ENCODE data around the gene HES4.
"Not testable (repeated sequence)": the region's sequence is repeated elsewhere in the genome, so short reads cannot be mapped to it uniquely, and the experiment has no call there.

The HES4 gene

DNA sequence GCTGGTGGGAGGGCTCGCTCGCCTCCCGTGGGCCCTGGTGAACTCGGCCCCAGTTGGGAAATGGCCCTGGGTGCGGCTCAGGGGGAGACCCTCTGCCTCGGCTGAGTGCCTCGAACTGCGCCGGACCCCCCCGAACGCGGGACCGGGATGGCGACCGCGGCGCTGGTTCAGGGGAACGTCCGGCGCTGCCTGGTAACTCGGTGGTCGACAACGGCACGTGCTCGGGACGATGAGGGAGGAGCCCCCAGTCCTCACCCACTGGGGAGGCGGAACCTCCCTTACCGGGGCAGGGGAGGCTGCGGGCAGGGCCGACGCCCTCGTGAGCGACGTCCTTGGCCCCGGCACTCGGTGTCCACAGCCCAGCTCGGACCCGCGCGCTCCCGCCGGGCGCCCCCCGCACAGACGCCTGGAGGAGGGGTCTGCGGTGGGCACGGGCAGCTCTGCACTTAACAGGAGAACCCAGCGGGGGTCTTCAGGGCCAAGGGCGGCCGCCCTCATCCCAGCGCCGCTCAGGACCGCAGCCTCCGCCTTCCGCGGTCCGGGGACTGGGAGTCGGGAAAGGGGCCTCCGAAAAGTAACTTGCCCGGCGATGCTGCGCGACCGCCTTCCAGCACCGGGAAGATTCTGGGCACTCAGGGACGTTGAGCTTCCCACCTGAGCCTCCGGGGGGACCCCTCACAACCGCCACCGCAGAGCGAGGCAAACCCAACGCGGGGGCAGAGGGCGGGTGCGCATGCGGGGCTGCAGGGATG lies 1.7 kb downstream of the HES4 start:
- no peak for DNase-seq

DNA sequence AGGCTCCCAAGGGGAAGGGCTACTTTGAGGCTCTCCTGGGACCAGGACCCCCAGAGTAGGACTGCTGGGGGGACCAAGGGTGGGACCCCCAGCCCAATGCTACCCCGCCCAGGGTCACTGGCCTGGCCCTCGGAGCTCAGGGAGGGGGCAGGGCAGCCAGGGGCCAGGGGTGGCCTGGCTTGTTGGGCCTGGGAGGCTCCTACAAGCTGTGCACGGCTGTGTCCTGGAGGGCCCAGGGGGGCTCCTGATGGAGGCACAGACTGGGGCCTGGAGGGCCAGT lies 2.2 kb downstream of the HES4 start:
- no peak for DNase-seq

DNA sequence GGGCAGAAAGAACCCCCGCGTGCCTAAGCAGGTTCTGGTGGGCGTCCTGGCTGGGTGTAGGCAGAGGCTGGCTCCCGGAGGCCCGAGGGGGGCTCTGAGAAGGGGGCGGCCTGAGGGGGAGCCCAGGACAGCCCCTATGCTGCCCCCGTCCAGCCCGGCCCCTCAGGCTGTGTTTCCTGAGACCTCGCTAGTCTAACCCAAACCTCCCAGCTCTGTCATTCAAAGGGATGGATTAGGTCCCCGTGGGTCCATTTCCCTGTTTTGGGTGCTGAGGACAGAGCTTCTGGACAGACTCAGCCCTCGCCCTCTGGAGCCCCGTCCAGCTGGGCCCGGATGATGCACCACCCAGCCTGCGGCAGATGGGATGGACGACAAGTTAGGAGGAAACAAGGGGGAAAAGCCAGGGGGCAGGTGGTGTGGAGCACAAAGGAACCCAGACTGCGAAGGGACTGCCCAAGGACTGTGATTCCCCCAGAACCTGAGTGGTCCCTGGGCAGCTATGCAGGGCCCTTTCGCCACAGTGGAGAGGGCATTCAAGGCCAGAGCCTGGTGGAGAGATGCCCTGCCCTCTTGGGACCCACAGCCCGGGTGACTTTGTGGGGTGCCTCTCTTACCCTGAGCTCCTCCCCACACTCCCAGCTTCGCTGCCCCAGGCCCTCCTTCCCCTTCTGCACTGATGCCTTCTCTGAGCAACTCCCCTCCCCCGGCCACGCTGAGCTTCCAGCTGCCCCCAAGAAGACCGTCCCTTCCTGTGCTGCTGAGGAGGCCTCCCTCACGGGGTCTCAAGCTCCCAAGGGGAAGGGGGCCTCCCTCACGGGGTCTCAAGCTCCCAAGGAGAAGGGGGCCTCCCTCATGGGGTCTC lies 2.8 kb downstream of the HES4 start:
- no peak for DNase-seq

DNA sequence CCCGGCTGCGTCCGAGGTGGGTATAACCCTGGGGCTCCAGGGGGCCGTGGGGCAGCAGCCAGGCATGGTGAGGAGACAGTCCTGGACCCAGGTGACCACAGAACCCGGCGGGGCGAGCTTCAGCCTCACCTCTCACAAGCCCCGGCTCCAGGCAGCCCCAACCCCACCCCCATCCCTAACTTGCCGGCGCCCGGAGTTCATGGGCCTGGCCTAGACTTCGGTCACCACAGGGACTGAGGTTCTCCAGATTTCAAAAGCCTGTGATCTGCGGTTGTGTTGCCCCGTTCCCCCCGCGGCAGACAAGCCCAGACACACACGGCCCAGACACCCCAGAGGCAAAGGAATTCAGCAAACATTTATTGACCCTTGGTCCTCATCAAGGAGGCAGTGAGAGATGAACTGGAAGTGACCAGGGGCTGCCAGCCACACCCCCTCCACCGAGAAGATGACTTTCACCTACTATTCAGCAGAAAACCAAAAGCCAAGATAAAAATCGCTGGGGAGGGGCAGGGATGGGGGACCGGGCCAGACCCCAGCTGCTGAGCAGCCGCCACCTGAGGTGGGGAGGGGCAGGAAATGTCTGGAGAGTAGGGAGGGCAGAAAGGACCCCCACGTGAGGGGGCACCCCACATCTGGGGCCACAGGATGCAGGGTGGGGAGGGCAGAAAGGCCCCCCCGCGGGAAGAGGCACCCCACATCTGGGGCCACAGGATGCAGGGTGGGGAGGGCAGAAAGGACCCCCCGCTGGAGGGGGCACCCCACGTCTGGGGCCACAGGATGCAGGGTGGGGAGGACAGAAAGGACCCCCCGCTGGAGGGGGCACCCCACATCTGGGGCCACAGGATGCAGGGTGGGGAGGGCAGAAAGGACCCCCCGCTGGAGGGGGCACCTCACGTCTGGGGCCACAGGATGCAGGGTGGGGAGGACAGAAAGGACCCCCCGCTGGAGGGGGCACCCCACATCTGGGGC lies 3.9 kb downstream of the HES4 start:
- no peak for DNase-seq

DNA sequence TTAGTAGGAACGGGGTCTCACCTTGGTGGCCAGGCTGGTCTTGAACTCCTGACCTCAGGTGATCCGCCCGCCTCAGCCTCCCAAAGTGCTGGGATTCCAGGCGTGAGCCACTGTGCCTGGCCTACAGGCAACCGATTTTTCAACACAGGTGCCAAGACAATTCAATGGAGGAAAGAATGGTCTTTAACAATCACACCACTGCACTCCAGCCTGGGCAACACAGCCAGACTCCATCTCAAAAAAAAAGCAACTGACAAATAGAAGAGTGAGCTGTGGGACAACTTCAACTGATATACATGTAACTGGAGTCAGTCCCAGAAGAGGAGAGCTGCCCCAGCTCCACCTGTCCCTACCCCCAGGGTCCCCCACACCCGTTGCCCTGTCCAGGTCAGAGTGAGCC lies 5.4 kb downstream of the HES4 start:
- DNase-seq: not testable (repeated sequence)

DNA sequence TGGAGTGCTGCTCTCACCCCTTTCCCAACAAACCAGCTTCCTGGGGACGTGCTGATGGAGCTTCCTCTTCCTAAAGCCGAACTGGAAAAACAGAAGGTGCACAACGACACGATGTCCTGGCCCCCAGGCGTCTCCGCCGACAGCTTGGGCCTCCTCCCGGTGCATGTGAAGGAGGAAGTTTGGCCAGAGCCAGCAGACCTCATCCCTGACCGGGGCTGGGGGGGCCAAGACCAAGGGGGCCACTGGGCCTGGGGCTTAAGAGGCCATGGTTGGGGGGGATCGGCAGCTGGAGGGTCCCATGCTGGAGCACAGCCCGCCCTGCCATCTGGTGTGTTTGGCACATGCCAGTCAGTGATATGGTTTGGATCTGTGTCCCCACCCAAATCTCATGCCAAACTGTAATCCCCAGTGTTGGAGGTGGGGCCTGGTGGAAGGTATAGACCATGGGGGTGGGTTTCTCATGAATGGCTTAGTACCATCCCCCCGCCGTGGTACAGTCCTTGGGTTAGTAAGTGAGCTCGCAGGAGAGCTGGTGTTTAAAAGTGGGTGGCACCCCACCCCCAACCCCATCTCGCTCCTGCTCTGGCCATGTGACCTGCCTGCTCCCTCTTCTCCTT lies 6.4 kb downstream of the HES4 start:
- no peak for DNase-seq

DNA sequence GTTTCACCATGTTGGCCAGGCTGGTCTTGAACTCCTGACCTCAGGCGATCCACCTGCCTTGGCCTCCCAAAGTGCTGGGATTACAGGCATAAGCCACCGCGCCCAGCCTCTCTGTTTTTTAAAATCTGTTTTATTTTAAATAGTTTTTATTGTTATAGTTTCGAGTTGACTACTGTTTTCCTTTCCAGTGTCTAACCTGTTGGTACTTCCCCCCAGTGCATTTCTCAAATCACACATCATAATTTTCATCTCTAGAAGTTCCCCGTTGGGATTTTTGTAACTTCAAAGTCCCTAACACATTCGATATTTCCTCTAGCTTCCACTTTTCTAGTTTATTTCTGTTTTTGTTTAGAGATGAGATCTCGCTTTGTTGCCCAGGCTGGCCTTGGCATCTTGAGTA lies 7.5 kb downstream of the HES4 start:
- DNase-seq: no peak

DNA sequence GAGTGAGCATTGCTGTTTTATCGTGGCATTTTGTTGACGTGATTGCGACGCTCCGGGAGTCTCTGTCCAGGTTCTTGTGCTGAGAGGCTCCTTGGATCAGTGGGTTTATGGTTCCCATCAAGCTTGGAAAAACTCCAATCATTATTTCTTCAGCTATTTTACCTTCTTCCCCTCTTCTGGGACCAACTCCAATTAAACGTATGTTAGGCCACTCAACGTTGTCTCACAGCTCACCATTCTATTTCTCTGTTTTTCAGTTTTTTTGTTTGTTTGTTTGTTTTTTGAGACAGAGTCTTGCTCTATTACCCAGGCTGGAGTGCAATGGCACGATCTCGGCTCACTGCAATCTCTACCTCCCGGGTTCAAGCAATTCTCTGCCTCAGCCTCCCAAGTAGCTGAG lies 8.0 kb downstream of the HES4 start:
- no peak for DNase-seq

DNA sequence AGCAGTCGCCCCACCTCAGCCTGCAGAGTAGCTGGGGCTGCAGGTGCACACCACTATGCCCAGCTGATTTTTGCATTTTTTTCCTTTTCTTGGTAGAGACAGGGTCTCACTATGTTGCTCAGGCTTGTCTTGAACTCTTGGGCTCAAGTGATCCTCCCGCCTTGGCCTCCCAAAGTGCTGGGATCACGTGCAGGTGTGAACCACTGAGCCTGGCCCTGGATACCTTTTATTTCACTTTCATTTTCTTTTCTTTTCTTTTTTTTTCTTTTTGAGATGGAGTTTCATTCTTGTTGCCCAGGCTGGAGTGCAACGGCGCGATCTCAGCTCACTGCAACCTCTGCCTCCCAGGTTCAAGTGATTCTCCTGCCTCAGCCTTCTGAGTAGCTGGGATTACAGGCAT lies 8.6 kb downstream of the HES4 start:
- not testable (repeated sequence) for DNase-seq

DNA sequence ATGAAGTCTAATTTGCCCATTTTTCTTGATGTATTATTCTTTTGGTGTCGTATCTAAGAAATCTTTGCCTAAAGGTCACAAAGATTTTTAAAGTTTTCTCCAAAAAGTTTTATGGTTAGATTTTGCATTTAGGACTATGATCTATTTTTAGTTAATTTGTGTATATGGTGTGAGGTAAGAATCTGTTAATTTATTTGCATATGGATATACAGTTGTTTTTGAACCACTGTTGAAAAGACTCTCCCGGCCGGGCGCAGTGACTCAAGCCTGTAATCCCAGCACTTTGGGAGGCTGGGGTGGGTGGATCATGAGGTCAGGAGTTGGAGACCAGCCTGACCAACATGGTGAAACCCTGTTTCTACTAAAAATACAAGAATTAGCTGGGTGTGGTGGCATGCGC lies 11.8 kb downstream of the HES4 start:
- DNase-seq: not testable (repeated sequence)

DNA sequence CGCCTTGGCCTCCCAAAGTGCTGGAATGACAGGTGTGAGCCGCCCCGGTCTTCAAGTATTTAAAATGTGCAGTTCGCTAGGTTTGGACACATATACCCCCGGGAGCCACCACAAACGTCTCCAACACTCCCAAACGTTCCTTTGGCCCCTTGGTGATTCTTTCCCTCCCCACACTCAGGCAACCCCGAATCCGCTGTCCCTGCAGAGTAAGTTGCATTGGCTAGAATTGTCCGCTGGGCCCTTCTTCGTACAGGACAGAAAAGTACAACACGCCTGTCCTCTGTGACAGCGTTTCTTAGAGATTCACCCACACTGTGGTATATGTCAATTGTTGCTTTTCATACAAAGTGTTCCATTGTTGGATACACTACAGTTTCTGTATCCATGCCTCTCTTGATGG lies 14.8 kb downstream of the HES4 start:
- DNase-seq: no peak

DNA sequence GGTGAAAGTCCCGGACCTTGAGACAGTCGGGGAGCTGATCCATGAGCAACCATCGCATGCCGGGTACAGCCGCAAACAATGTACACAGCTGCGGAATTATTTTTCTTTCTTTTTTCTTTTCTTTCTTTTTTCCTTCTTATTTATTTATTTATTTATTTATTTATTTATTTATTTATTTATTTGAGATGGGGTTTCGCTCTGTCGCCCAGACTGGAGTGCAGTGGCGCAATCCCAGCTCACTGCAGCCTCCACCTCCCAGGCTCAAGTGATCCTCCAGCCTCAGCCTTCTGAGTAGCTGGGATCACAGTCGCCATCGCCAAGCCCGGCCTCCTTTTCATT lies 15.5 kb downstream of the HES4 start:
- no peak for DNase-seq

DNA sequence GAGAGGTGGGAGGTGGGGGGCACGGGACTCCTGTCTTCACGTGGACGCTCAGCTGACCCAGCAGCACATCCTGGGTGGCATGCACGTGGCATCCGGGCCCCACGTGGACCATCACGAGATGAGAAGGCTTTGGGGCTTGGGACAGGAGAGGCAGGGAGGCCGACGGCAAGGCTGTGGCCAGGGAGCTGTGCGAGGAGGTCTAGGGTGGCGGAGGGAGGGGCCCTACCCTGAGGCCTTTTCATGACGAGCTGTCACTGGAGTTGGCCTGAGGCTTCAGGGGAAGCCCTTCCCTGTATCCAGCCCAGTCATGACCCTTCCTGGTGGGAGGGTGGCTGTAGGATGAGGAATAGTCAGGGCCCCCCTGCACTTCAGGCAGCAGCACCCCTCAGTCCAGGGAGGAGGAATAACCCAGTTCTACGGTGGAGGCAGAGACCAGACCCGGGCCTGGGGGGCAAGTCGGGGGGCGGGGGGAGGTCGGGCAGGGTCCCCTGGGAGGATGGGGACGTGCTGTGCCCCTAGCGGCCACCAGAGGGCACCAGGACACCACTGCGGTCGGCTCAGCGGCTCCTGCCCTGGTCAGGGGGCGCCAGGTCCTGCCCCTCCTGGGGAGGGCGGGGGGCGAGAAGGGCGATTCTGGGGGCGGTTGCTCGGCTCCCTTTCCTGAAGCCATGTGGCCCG lies 16.0 kb downstream of the HES4 start:
- peak; percentile 56 to 57 for DNase-seq

DNA sequence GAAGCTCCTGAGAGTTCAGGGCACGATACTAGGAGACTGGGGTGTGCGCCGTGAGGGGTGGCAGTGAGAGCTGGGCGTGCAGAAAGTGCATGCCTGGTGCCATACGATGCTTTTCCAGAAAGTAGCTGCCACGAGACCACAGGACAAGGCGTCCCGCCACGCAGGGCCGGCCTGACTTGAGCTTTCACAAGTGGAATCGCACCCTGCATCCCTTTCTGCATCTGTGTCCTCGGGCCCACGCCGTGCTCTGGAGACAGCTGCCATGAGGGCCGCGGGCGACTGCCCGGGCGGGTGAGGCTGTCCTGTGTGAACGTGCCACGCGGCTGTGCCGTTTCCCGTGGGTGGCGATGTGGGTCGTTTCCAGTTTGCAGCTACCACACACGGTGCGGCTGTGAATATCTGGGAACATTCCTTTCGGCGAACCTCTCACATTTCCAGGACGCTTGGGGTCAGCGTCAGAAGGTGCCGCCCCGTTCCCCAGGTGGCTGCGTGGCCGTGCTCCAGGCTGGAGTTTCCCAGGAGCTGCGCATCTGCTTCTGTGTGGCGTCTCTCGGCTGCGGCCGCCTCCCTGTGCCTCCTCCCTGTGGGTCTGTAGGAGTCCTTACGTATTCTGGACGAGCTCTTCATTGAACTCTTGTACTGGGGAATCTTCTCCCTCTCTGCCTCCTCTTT lies 17.0 kb downstream of the HES4 start:
- DNase-seq: no peak

DNA sequence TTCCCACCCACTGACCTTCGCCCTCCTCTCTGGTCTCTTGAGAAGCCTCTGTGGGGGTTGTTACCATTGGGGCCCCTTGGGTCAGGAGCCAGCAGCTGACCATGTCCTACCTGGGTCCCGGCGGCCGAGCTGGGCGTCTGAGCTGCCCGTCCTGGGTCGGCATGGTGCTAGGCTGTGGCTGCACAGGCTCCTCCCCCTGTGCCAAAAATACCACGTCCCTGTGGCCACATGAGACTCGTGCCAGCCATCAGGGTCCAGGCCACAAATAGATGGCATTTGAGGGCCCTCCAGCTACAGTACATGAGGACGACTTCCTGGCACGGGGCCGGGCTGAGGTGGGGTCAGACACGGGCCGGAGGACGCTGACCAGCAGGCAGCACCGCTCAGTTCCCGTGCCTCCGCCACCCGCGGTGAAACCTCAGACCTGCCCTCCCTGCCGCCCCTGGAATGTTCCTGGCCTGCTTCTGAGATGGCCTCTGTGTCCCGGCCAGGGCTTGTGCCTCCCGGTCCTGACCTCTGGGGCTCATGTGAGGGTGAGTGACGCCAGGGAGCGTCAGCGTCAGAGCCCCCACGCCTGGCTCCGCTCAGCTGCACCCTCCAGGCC lies 17.8 kb downstream of the HES4 start, which contains the start of gene PERM1:
Gene PERM1 (minus strand): TSS at position 139 of the 604 bp plus-strand sequence. CDS start 1,064 bp downstream, outside the sequence.
- no peak for DNase-seq

DNA sequence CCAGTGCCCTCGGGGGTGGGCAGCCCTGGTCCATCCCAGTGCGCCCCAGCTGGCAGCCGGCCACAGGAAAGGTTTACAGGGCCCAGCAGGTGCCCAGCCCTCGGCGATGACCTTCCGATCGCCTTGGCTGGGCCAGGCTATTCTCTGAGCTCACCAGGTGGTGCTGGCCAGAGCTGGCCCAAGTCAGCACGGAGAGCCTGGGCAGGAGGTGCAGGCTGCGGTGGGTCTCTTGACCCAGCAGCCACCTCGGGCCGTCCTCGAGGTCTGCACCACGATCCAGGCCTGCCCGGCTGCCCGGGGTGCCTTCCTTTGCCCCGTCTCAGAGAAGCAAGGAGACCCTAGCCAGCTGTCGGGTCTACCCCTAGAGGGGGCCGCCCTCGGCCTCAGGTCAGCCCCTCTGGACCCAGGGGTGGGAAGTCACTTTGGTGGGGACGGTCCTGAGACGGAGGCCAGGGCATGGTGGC lies 18.4 kb downstream of the HES4 start:
- no peak for DNase-seq

DNA sequence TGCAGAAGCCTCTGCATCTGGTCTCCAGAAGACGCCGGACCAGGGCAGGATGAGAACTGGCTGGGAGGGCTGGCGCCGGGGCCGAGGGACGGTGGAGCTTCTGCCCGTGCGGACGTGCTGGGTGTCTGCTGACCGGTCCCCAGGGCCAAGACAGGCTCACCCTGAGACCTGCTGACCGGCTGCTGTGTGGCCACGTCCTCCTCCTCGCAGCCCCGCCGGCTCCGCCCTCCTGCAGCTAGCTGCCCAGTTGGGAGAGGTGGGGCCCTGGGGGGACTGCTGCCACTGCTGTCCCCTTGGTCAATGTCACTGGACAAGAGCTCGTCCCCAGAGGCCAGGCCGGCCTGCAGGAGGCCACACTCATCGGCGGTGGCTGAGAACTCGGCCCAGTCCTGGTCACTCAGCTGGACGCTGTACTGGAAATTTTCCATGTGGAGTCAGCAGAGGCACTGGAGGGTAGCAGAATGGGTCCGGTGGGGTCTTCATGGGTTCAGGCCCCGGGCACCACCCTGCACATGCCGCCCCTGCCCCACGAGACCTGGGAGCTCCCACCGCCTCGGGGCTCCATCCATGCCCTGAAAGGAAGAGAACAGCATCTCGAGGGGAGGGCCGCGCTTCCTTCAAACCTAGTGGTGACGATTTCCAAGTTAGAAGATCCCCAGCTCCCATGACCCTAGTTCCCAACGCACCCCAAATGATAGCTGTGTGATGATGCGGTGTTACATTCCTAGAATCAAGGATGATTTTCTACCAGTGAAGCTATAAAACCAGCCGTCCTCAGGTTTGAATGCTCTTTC lies 19.1 kb downstream of the HES4 start:
- DNase-seq: no peak

DNA sequence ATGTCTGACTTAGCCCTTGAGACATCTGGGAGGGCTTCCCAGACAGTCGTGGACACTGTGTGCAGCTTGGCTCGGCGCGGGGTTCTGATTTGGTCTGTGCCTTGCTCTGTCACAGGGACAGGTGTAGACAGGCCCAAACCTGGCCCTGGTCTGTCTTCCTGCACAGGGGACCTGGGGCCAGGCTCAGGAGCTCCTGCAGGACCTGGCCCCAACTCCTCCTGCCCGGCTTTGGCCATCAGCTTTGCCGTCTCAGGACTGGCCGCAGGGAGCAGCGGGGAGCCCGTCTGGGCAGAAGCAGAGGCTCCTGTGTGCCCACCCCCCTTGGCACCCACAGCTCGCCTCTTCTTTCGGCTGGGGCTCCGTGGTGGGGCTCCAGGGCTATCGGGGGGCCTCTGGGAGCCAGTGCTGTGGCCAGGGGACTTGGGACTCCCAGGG lies 19.7 kb downstream of the HES4 start:
- no peak for DNase-seq

DNA sequence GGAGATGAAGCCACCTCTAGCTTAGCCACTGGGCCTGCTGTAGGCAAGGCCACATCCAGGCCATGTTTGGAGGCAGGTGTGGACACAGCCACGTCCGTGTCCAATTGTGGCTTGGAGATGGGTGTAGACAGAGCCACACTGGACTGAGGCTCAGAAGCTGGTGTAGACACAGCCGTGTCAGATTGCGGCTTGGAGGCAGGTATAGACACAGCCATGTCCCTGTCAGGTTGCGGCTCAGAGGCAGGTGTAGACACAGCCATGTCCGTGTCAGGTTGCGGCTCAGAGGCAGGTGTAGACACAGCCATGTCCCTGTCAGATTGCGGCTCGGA lies 20.2 kb downstream of the HES4 start:
- no peak for DNase-seq
